Coronary artery (tissue), 2 donors: ENCODE data around the gene SNX18.

Experiments
- DNase-seq: peaks from one replicate; pipeline ENCODE4 v3.0.0-alpha.2; 2017; ENCODE audit warnings: low spot score
- H3K27ac ChIP-seq, 2 donors: fragments of 200-600 bp; sonication (generic); one replicate each; pipeline ENCODE4 v1.5.1; 2016 to 2019
- H3K4me3 ChIP-seq: fragments of 200-600 bp; sonication (generic); 2 replicates; pipeline ENCODE4 v1.5.1; 2016; ENCODE audit warnings: mild to moderate bottlenecking, moderate library complexity
- TF ChIP-seq, protein P1 (sequence below): fragments of 200-600 bp; sonication (generic); IDR thresholded peaks from one replicate; pipeline ENCODE4 v1.5.1; 2019; ENCODE audit warnings: antibody characterized with exemption

Gene SNX18

DNA sequence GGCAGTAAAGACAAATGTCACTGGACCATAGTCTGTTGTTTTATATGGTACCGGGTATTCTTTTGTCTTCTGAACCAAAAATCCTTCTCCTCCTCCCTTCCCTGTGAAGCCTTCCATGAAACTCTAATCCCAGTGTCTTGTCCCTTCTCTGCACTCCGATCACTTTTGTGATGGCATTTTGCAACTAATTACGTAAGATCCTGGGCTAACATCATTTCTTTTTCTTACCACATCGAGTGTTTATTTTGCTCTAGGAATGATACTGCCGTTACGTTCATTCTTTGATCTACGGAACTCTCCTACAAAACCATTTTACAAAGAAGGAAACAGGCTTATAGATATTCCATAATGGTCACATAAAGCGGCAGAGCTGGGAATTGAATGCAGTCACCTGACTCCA is 33.7 kb downstream of the SNX18 start:
- Histone ChIP-seq H3K4me3 (no peak overlapping the region), H3K27ac (no peak overlapping the region)
- TF ChIP-seq, protein P1, sequence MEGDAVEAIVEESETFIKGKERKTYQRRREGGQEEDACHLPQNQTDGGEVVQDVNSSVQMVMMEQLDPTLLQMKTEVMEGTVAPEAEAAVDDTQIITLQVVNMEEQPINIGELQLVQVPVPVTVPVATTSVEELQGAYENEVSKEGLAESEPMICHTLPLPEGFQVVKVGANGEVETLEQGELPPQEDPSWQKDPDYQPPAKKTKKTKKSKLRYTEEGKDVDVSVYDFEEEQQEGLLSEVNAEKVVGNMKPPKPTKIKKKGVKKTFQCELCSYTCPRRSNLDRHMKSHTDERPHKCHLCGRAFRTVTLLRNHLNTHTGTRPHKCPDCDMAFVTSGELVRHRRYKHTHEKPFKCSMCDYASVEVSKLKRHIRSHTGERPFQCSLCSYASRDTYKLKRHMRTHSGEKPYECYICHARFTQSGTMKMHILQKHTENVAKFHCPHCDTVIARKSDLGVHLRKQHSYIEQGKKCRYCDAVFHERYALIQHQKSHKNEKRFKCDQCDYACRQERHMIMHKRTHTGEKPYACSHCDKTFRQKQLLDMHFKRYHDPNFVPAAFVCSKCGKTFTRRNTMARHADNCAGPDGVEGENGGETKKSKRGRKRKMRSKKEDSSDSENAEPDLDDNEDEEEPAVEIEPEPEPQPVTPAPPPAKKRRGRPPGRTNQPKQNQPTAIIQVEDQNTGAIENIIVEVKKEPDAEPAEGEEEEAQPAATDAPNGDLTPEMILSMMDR: no peak
- DNase-seq: no peak

DNA sequence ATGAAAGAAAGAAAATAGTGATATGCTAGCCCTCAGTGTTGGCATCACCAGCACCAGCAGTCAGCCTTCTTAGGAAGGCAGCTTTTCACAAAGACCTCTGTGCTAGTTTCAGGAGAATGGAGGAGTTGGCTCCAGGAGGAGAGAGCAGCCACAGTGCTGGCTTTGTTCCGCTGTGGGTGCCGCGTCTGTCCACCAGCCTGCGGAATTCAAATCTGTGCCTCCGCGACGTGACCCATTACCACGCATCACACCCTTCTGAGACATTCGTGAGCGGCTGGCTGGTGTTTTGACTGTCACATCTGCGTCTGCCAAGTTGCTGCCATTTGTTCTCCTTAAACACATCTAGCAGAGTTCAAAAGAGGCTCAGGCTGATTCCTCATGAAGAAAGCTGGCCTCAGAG is 34.4 kb downstream of the SNX18 start:
- Histone ChIP-seq H3K4me3 (no peak overlapping the region), H3K27ac (no peak overlapping the region)
- no peak for DNase-seq
- TF ChIP-seq, protein P1: no peak

DNA sequence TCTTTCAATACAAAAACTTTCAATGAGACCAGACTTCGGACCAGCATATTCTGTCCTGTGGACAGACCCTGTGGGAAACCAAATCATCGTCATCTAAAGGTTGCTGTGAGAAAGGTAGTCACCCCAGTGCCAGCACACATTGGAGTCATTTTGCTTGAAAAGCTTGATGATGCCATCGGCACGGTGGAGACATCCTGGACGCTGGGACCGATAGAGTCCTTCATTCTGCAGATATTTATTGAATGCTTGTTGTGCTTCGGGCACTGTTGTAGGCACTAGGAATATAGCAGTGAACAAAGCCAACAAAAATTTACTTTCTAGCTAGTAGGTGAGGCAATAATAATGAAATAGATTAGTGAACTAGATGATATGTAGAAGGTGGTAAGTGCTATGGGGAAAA is 34.9 kb downstream of the SNX18 start:
- Histone ChIP-seq H3K27ac (no peak overlapping the region), H3K4me3 (no peak overlapping the region)
- TF ChIP-seq, protein P1: no peak
- no peak for DNase-seq

DNA sequence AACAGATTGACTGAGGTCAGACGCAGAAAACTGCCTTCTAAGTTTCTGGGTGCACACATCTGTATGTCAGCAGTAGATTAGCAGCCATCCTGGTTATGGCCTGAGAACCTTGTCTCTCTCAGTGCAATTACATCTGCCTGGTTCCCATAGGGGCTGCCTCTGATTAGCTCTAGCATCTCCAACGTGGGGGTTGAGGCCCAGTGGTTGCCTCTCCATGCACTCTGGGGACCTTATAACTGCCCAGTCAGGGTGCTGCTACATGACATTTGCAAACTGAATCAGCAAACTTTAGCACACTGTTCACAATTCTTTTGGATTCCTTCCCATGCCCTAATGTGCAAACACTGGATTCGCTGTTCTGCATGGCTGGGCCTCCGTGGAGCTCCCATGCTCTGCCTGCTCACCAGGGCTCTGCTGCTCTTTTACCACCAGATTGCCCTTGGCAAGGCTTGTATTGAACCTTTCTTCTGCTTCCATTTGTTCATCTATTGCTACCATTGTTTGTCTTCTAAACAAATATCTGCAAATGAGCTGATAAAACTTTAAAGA is 36.2 kb downstream of the SNX18 start:
- TF ChIP-seq, protein P1: no peak
- Histone ChIP-seq H3K4me3 (no peak overlapping the region), H3K27ac (no peak overlapping the region)
- no peak for DNase-seq

DNA sequence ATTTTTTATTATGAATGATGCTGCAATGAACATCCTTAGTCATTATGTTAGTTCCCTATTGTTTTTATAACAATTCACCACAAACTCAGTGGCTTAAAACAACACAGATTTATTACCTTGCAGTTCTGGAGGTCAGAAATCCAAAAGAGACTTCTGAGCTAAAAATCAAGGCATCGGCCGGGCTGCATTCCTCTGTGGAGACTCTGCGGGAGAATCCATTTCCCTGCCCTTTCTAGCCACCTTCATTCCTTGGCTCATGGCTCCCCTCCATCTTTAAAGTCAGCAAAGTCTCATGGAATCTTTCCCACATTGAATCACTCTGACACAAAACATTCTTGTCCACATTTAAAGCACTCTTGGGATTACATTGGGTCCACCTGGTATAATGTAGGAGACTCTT is 38.6 kb downstream of the SNX18 start:
- TF ChIP-seq, protein P1: no peak
- no peak for DNase-seq
- Histone ChIP-seq H3K27ac (no peak overlapping the region), H3K4me3 (no peak overlapping the region)

DNA sequence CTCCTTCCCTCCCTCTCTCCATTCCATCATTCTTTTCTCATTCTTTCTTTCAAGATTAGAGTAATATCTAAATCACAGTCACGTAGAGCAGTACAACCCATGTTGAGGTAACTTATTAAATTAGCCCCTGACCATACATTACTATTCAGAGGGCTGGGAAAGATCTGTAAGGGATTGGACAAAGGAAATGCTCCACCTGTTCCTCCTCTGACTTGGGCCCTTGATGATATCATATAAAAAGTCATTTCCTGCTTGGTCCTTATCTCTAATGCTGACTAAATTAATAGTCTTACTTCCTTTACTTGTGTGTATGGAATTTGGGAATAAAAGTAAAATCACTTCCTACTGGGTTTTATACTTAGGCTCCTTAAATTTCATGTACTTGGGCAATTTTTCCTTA is 40.8 kb downstream of the SNX18 start:
- TF ChIP-seq, protein P1: no peak
- DNase-seq: no peak
- no peak overlapping the region for H3K27ac ChIP-seq
- H3K4me3 ChIP-seq: no peak overlapping the region

DNA sequence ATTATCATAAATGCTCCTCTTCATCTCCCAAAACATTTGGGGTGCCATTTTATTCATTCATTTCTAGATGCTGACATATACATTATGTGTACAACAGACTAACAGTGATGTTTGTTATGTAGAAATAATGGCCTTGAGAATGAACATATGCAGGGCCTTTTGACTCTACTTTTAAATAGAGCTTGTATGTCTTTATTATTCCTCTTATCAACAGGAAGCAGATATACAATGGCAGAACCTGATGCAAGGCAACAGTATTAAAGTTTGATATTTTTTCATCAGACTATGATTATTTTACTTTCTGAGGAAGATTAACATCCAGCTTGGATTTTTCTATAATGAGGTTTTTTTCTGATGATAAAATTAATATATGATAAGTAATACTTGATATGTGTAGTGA is 44.1 kb downstream of the SNX18 start:
- TF ChIP-seq, protein P1: no peak
- Histone ChIP-seq H3K4me3 (no peak overlapping the region), H3K27ac (no peak overlapping the region)
- no peak for DNase-seq
